ENCODE measurements around the gene WASF3. TPM values are rescaled to one million over a fixed set of nuclear protein-coding genes. Genes with fewer than 3 reads are reported as not detected.

Gene WASF3
- total and polyA plus RNA-seq, 10 of the 15 experiments (the other 5 are each of a cell fraction or from before 2014, with no cell fraction given), result under 0.01 to 0.10 (median 0.01) TPM; not detected in 7

- H3K4me1 ChIP-seq (ENCODE audit: control insufficient read depth, insufficient read depth, low read length), result peaks cover 7% of the 10 kb centered on the region
- peak overlapping the region; percentile 19 for H2AFZ ChIP-seq (ENCODE audit: control insufficient read depth, low read depth, low read length)
- no TSS peak for BruUV-seq (replicated peaks)
- 3% methylated on average over 26 of the region's 26 CpGs for WGBS (ENCODE audit: insufficient coverage, insufficient replicate concordance, low lambda C conversion rate, missing lambda C conversion rate)
- FAIRE-seq, result no peak
- ChIA-PET POLR2A (no interaction called here), CTCF (no interaction called here), RAD21 (ENCODE audit: unreplicated experiment) (no interaction called here), SMC1A (ENCODE audit: uncharacterized antibody, unreplicated experiment) (interaction anchor here (1.6 kb wide), 1 partner anchor 19 kb away, joined by 4 read pairs; no protein-coding TSS in a partner anchor)
- H3K9me3 ChIP-seq (replicated peaks; ENCODE audit: control insufficient read depth, insufficient read depth, low read length), result no peaks in the 10 kb centered on the region
- peak; percentile 43 for ATAC-seq
- H4K20me1 ChIP-seq (ENCODE audit: control insufficient read depth, insufficient read depth), result no peaks in the 10 kb centered on the region
- intact Hi-C loops (cut with micrococcal nuclease; ENCODE audit: unreplicated experiment) (no loop called here), in situ Hi-C loops (cut with MboI) (no loop called here)
- H3K27ac ChIP-seq (ENCODE audit: control insufficient read depth, insufficient read depth), result no peak overlapping the region
- no peaks in the 10 kb centered on the region for H3K27me3 ChIP-seq (replicated peaks in 1 of 2; ENCODE audit: control insufficient read depth in 2 of 2, insufficient read depth in 2 of 2, low read length in 1 of 2)
- H3K36me3 ChIP-seq (ENCODE audit: control insufficient read depth in 2 of 2, insufficient read depth in 2 of 2, low read length in 1 of 2), result no peaks in the 10 kb centered on the region
- H3K4me2 ChIP-seq (ENCODE audit: control insufficient read depth, insufficient read depth), result peak overlapping the region; percentile 55
- no peaks in the 10 kb centered on the region for H3K79me2 ChIP-seq (ENCODE audit: control insufficient read depth, insufficient read depth, low read length)
- no peak overlapping the region for H3K9ac ChIP-seq (ENCODE audit: control insufficient read depth, insufficient read depth, low read length)
- DNase-seq (ENCODE audit: low read depth, low spot score), result no peak
- TF ChIP-seq TCF7 (IDR thresholded peaks at IDR 0.05; ENCODE audit: borderline replicate concordance) (no peak), KAT2A (conservative IDR thresholded peaks at IDR 0.05; ENCODE audit: control insufficient read depth, low read depth, low read length) (no peak), DPF2 (IDR thresholded peaks at IDR 0.05) (no peak), WRNIP1 (IDR thresholded peaks at IDR 0.05; ENCODE audit: borderline replicate concordance, low read depth, low read length) (no peak), POLR2AphosphoS2 (IDR thresholded peaks at IDR 0.05; ENCODE audit: low read depth, low read length) (no peak), KDM1A (IDR thresholded peaks at IDR 0.05; ENCODE audit: borderline replicate concordance) (no peak), REST (IDR thresholded peaks at IDR 0.05; ENCODE audit: low read depth, low read length) (no peak)
- H3K4me3 ChIP-seq, result no peak overlapping the region
Observed at GRCh38 chr13:26721251-26722121, 164.0 kb downstream of the WASF3 start.
